VCaP (cell line): ENCODE measurements around the gene LPAR2.

Experiments
- H3K27ac ChIP-seq: fragments of 450-650 bp; 2 replicates; pipeline ENCODE4 v1.5.1; 2017
- CTCF ChIP-seq: fragments of 450-650 bp; conservative IDR thresholded peaks from 2 replicates; pipeline ENCODE4 v1.5.1; 2017; ENCODE audit warnings: mild to moderate bottlenecking, moderate library complexity

Gene LPAR2

GRCh38 chr19:19663256-19664120 is 35.5 kb upstream of the LPAR2 start, which contains the start of gene ATP13A1:
Gene ATP13A1 (minus strand): TSS chr19:19663676. CDS start chr19:19663666, 10 bp downstream.
- peak; percentile 14; the same call in 1 of the 2 replicates for TF ChIP-seq CTCF
- peak within 1 kb of the TSS; percentile 77 for H3K27ac ChIP-seq

- H3K27ac ChIP-seq = peak overlapping the region; percentile 77
- no peak for TF ChIP-seq CTCF
Observed at GRCh38 chr19:19662871-19663255, 34.8 kb upstream of the LPAR2 start.

GRCh38 chr19:19662344-19662743 is 34.3 kb upstream of the LPAR2 start:
- no peak for TF ChIP-seq CTCF
- no peak overlapping the region; the same call in 1 of the 2 replicates for H3K27ac ChIP-seq

- H3K27ac ChIP-seq = no peak overlapping the region
- no peak for TF ChIP-seq CTCF
Observed at GRCh38 chr19:19661675-19662251, 33.7 kb upstream of the LPAR2 start.

- no peak for TF ChIP-seq CTCF
Observed at GRCh38 chr19:19661141-19661674, 33.2 kb upstream of the LPAR2 start.

GRCh38 chr19:19659646-19660245 is 31.7 kb upstream of the LPAR2 start:
- no peak for TF ChIP-seq CTCF
- no peak overlapping the region for H3K27ac ChIP-seq

More at GRCh38 chr19:19661141-19661674, 33.2 kb upstream of the LPAR2 start:
- H3K27ac ChIP-seq = no peak overlapping the region

- no peak overlapping the region for H3K27ac ChIP-seq
- TF ChIP-seq CTCF = no peak
Observed at GRCh38 chr19:19657397-19657783, 29.4 kb upstream of the LPAR2 start.
